ENCODE results near the gene SNAPC3.

DNA sequence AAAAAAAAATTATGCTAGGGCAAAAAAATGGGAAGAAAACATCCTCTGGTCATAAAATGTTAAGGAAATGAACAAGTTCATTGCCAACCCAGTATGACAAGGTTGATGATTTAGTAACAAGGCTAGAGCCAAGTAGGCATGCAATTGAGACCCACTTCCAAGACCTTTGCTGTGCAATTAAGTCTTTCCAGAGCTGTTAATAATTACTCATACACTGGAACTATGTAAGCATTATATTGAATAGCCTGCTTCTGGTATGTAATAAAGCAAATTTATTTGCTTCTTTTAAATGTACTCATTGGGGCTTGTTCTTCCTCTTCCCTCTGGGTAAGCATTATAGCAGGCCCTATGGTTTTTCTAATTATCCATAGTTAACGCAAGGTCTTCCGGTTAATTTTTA lies 32.5 kb upstream of the SNAPC3 start:
- TF ChIP-seq, protein P1, sequence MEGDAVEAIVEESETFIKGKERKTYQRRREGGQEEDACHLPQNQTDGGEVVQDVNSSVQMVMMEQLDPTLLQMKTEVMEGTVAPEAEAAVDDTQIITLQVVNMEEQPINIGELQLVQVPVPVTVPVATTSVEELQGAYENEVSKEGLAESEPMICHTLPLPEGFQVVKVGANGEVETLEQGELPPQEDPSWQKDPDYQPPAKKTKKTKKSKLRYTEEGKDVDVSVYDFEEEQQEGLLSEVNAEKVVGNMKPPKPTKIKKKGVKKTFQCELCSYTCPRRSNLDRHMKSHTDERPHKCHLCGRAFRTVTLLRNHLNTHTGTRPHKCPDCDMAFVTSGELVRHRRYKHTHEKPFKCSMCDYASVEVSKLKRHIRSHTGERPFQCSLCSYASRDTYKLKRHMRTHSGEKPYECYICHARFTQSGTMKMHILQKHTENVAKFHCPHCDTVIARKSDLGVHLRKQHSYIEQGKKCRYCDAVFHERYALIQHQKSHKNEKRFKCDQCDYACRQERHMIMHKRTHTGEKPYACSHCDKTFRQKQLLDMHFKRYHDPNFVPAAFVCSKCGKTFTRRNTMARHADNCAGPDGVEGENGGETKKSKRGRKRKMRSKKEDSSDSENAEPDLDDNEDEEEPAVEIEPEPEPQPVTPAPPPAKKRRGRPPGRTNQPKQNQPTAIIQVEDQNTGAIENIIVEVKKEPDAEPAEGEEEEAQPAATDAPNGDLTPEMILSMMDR (IDR thresholded peaks at IDR 0.05 in 4 of 5, conservative IDR thresholded peaks at IDR 0.05 in 1 of 5) = no peak
- no peak for TF ChIP-seq POLR2A (IDR thresholded peaks at IDR 0.05)
